Amniotic epithelial cell (primary cell): ENCODE data around the gene DEFB132.
A peak's percentile ranks its signal among the peaks of the same experiment; 100 is the strongest.
"Not testable (repeated sequence)": the region's sequence is repeated elsewhere in the genome, so short reads cannot be mapped to it uniquely, and the experiment has no call there.

Experiments
- DNase-seq: peaks from one replicate; pipeline ENCODE4 v3.0.0-alpha.2; 2010; ENCODE audit warnings: low read depth

Gene DEFB132, protein sequence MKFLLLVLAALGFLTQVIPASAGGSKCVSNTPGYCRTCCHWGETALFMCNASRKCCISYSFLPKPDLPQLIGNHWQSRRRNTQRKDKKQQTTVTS

DNA sequence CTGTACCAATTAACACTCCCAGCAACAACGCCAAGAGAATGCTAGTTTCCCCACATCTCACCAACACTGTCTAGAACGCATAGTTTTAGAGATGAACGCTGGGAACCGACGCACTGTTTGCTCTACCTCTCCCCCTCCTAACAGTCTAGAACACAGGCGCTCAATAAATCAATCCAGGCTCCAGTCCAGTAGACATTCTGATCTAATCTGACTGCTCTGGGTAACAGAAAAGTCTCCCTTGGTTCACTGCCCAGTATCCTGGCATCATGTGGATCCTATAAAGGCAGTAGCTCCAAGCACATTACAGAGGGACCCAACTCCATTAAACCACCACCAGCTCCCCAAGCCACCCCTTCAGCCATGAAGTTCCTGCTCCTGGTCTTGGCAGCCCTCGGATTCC is at the start of gene DEFB132:
TSS of gene DEFB132 (plus strand) at position 306 of the 400 bp plus-strand sequence. CDS start at position 361, 55 bp downstream.
- DNase-seq, result no peak

DNA sequence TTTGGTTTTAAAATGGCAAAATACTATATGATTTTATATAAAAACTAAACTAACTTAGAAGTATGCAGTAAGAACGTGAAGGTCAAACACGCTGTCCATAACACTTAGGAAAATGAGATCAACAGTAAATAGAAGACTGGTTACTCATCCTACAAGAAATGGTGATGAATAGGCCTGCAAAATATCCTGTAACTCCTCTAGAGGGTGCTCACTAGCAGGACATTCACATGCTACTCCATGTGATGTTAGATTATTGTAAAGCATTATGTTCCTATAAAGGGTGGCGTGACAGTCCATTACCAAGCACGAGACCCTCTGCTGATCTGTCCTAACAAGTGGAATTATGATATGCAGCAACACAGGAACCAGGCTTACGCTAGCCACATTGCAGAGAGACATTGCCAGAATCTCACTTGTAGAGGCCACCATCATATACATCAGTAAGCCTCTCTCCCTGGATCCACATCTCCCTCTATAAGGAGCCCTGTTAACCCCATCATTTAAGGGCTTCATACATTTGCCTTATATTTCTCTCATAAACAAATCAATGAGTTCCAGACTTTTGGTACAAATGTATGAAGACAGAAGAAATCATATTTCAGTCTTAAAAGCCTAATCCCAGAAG is 48.5 kb upstream of the DEFB132 start:
- DNase-seq, result peak; percentile 83

DNA sequence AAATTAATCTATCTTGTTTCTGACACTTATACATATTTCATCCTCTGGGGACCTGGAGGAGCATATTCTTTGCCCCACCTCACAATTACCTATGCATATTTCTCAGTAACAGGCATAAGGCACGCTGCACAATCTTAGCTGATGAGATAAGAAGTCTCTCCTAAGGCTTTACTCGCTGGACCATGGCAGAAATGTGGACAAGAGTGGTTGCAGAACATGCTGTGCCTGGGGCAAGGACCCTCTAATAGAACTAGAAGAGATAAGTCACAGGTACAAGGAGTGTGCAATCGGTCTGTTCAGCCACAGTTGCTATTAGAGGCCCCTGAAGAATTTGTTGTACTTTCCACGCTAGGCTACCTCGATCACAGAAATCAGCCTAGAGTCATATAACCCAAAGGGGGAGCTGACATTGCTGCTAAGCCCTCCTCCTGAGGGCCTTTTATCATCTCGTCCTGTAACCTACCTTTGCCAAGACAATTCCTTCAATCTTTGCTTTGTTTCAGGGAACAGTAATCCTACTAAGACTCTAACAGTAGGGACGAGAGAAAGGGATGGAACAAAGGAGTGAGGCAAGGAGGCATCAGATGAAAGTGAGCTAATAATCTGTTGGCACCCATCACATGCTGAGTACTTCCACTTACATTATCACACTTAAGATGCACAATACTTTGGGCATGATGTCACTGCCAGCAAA is 46.6 kb upstream of the DEFB132 start:
- no peak for DNase-seq

DNA sequence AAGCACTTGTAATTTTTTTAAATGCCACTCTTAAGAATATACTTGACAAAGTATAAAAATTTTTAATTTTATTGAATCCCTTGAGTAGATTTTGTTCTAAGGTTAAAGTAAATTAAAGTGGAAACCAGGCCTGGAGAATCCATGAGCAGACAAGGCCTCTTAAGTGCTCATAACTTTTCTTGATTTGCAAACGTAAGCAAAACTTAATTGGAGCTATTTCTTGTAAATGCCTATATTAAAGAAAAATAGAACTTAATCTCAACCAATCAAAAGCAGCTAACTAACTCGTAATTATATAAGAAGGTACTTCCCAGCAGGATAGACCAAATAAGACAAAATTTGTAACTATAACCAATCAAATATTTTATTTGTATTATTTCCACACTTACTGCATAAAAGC is 43.1 kb upstream of the DEFB132 start:
- DNase-seq, result no peak

DNA sequence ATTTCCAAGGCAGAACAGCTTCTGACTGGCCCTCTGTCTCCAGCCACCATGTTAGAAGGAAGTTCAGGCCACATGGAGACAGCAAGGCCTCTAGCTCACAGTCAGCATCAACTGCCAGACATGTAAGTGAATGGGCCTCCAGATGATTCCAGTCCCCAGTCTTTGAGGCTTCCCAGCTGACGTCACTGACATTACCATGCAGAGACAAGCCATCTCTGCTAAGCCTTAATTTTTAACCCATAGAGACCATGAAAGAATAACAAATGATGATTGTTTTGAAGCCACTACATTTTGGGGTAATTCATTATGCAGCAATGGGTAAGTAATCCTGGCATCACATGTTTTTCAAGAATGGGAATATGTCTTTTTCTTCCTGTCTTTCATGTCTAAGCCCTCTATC is 41.7 kb upstream of the DEFB132 start:
- no peak for DNase-seq

DNA sequence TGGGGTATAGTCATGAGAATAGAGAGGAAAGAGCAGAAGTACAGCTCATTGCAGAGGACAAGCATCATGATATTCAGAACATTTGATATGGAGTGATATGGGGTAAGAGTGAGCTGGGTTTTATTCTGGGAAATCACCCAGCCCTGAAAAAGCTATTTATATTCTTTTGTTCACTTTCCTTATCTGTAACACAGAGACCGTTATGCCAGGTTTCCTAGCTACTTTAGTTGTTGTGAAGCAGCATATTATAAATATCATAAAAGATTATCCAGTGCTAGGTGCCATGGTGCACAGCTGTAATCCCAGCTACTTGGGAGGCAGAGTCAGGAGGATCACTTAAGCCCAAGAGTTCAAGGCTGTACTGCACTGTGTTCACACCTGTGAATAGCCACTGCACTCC is 40.3 kb upstream of the DEFB132 start:
- DNase-seq, result no peak

DNA sequence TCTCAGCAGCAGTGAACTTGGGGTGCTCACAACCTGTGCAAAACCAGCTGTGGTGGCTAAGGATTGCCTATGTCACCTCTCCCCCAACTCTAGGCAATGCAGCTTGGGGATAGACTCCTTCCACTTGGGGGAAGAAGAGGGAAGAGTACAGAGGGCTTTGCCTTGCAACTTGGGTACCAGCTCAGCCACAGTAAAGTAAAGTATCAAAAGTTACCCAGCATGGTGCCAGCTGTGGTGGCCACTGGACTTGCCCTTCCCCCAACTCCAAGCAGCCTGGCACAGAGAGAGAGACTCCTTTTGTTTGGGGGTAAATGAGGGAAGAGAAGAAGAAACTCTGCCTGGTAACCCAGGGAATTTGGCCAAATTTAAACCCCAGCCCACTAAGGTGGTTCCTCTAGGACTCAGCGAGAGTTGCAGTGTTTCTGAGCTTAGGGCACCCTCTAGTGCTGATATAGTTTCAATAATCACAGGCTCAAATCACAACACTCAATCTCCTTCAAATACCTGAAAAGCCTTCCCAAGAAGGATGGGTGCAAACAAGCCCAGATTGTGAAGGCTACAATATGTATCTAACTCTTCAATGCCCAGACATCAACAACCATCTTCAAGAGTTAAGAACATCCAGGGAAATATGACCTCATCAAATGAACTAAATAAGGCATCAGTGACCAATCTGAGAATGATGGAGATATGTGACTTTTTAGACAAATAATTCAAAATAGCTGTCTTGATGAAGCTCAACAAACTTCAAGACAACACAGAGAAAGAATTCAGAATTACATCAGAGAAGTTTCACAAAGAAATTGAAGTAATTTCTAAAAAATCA is 38.0 kb upstream of the DEFB132 start:
- no peak for DNase-seq

DNA sequence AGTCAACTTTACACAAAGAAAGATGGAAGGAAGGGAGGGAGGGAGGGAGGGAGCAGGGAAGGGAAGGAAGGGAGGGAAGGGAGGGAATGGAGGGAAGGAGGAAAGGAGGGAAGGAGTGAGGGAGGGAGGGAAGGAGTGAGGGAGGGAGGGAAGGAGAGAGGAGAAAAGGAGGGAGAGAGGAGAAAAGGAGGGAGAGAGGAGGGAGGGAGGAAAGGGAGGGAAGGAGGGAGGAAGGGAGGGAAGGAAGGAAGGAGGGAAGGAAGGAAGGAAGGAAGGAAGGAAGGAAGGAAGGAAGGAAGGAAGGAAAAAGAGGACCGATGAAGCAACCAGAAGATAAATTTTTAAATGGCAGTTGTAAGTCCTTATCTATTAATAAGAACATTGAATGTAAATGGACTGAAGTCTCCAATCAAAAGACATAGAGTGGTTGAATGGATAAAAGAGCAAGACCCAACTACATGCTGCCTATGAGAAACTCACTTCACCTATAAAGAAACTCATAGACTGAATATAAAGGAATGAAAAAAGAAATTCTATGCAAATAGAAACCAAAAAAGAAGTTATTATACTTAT is 36.2 kb upstream of the DEFB132 start:
- DNase-seq, result no peak

DNA sequence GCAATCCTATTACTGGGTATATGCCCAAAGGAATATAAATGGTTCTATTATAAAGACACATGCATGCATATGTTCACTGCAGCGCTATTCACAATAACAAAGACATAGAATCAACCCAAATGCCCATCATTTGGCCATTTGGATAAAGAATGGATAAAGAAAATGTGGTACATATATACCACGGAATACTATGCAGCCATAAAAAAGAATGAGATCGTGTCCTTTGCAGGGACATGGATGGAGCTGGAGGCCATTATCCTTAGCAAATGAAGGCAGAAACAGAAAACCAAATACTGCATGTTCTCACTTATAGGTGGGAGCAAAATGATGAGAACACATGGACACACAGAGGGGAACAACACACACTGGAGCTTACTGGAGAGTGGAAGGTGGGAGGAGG is 31.6 kb upstream of the DEFB132 start:
- not testable (repeated sequence) for DNase-seq

DNA sequence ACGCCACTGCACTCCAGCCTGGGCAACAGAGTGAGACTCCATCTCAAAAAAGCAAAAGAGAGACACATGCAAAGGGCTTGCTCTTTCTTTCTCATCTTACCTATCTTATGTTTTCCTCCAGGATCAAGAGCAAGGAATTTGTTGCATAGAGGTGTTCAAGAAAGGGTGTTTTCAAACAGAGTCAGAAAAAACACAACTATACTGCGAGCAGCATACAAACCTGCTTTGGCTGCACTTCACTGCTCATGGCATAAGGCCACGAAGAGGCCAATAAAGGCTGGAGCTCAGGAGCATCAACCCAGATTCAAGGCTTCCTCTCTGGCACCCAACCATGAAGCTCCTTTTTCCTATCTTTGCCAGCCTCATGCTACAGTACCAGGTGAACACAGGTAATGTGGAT is 30.6 kb upstream of the DEFB132 start, which contains the start of gene DEFB129:
TSS of gene DEFB129 (plus strand) at position 301 of the 400 bp plus-strand sequence. CDS start at position 332, 31 bp downstream.
- DNase-seq, result no peak

DNA sequence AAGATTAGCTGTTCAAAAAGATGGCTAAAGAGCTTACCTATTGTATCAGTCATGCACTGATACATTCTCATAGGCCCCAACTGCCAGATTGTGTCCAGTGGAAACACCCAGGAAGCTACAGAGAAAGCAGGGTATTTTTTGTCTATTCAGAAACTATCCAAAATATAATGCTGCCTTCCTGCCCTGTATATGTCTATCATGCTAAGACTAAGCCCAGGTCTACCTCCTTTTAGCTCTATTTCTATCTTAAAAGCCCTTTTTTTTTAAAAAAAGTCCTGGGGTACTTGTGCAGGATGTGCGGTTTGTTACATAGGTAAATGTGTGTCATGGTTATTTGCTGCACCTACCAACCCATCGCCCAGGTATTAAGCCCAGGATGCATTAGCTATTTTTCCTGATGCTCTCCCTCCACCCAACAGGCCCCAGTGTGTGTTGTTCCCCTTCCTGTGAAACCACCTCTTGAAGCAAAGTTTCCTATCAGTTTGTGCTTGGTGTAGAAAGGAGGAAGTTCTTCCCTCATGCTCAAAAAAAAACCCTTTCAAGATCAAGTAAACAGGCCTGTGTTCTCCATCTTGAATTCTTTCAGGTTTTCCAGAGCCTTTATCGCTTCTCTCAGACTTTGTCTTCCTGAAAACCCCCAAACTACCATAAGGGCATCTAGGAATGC is 30.0 kb upstream of the DEFB132 start:
- no peak for DNase-seq

DNA sequence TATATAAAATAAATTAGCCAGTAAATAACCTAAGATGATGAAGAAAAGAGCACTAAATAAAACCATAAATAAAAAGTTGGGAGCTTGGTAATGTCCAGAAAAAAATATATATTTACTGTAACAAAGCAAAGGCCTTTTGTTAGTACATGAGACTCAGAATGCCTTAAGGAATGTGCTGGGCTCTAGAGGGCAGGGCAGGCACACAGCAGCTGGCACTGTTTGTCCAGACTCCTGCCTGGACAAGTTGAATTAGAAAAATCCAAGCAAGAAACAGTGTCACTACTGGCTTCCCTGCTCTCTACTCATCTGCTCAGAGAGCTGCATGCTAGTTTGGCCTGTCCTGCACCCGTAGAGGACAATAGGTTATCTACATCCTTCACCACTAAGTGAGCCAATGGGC is 21.6 kb upstream of the DEFB132 start:
- peak; percentile 9 for DNase-seq

DNA sequence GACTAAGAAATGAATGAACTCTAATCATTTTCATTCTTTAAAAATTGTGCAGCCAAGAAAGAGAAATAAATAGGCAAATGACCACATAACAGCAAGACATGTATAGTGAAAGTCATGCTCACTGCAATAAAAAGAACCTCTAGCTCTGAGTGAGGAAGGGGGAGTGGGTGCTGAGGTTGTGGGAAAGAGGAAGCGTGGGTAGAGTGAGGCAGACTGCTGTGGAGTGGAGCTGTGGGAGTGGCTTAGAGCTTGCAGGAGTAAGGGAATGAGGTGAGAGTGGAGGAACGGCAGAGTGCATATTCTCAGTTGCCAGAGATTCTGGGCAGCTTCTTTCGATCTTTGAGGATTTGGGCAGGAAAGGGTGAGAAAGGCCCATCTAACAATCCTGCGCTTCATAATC is 20.0 kb upstream of the DEFB132 start:
- peak; percentile 17 for DNase-seq

DNA sequence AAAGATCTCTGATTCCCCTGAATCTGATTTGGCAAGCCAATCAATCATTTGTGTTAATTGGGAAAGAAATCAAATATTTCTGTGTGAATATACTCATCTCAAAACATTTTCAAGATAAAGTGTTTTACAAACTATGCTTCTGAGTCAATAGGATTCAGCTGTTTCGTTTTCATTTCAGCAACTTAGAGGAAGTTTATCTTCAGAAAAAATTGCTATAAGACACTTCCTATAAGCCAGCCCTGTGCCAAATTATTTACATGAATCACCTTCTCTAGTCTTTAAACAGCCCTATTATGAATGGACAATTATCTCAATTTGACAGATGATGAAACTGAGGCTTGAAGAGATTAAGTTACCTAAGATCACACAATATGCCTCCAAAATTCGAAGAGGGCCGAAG is 19.6 kb upstream of the DEFB132 start:
- no peak for DNase-seq

DNA sequence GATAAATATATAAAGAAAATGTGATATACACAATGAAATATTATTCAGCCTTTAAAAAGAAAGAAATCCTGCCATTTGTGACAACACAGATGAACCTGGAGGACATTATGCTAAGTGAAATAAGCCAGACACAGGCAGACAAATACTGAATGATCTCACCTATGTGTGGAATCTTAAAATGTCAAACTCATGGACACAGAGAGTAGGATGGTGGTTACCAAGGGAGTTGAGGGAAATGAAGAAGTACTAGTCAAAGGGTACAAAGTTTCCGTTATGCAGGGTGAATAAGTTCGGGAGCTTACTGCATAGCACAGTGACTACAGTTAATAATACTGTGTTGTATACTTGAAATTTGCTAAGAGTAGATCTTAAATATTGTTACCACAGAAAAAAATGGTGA is 14.6 kb upstream of the DEFB132 start:
- DNase-seq, result no peak

DNA sequence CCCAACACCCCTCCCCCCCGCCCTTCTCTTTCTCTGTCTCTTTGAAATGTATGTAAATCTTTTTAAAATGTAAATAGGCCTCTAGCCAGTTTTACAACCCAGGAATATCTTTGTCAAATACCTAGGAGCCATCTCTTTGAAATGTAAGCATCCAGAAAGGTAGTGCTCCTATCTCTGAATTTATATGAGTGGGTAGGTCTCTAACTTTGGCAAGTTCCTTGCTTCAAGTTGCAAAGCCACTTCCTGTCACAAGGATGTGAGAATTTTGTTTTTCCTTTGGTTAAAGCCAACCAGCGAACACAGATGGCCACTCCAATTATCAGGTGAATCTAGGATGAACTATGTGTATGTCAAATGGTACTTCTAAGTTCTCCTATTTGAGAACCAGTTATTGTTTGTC is 6.2 kb upstream of the DEFB132 start:
- DNase-seq, result no peak

DNA sequence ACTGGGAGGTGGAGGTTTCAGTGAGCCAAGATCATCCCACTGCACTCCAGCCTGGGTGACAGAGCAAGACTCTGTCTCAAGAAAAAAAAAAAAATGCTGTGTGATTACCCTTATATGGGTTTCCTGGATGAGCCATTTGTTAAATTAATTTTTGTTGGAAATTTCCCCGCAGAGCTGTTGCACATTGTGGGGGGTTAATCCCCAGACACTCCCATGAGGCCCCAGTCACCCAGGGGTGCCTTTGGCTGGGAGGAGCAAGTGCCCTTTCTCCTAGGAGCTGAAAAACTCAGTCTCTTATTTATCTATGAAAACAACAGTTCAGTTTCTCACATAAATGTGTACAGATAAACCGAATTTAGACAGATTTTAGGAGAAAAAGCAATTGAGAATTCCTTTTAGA is 4.7 kb upstream of the DEFB132 start:
- DNase-seq, result no peak

DNA sequence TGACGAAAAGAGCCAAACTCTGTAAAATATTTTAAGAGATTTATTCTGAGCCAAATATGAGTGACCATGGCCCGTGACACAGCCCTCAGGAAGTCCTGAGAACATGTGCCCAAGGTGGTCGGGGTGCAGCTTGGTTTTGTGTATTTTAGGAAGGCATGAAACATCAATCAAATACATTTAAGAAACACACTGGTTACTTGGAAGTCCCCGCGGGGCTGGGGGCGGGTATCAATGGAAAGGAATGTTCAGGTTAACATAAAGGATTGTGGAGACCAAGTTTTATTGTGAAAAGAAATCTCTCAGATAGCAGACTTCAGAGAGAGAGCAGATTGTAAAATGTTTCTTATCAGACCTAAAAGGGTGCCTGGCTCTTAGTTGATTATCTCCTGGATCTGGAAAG is 4.1 kb upstream of the DEFB132 start:
- DNase-seq, result not testable (repeated sequence)

DNA sequence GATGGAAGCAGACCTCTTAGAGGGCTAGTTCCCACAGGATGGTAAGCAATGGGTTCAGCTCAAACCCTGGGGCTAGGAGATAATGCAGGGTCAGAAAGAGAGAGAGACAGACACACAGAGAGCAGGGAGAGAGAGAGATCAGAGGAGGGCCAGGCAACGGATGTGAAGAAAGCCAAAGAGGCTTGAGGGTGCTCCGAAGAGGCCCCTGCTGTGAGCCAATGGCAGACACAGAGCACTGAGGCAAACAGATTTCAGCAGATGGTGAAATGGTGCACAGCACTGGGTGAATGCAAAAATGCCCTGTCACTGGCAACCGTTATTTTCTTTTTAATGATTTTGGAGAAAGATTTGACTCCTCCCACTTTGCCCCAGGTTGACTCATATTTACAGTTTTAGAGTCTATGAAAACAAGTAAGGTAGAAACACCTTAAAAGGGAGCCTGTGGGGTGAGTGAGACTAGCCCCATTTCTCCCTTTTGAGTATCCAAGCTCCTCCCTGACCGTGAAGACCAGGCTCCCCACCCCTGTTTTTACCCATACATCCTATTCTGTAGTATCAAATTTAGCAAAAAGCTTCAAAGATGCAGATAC is 840 bp downstream of the DEFB132 start:
- DNase-seq, result no peak

DNA sequence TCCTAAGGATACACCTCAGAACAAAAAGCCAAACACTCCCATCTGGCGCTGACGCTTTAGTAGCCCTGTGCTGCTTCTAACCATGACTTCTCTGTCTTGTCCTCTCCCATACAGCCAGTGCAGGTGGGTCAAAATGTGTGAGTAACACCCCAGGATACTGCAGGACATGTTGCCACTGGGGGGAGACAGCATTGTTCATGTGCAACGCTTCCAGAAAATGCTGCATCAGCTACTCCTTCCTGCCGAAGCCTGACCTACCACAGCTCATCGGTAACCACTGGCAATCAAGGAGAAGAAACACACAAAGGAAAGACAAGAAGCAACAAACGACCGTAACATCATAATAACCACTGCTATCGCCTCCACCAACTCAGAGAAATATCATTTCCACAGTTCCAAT is 1.4 kb downstream of the DEFB132 start:
- peak; percentile 28 for DNase-seq

DNA sequence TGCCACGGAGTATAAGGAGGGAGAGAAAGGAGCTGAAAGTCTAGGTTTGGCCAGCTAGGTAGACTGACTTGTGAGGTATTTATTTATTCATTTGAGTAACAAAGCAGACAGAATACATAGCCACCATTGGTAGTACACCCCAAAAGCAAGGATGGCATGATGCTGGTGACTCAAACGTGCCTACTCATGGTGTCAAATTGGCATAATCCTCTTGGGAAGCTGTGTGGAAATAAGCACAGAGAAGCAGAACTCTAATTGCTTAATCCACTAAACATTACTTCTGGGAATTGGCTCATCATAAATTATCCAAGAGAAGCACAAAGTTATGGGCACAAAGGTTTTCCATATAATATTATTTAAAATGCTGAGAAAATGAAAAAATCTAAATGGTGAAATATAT is 2.5 kb downstream of the DEFB132 start:
- no peak for DNase-seq
